HG02840 (cell line): Measurements from ENCODE around the gene ZNF282.

Experiments used
- ATAC-seq: cut with Tn5 transposase; IDR thresholded peaks from one replicate; pipeline ENCODE4 v1.9.1; 2021; ENCODE audit warnings: mild to moderate bottlenecking, moderate library complexity, moderate number of reproducible peaks; ENCODE audit not compliant: unreplicated experiment, low FRiP score

The ZNF282 gene

DNA sequence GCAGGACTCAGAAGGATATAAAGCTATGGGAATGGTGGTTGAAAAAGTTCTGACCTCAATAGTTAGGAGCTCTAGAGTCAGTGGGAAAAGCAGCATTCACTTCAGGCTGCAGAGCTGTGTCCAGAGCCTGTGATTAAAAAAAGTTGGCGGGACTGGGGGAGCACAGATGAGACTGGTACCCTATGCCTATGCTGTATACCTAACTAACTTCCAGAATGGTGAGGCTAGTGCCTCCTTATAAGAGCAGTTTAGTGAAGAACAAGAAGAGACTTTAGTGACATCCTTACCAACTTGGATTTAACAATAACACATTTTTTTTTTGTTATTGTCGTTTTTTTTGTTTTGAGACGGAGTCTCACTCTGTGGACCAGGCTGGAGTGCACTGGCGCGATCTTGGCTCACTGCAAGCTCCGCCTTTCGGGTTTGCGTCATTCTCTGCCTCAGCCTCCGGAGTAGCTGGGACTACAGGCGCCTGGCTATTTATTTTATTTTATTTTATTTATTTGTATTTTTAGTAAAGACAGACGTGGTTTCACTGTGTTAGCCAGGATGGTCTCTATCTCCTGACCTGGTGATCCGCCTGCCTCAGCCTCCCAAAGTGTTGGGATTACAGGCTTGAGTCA is 6.6 kb upstream of the ZNF282 start:
- ATAC-seq = no peak

DNA sequence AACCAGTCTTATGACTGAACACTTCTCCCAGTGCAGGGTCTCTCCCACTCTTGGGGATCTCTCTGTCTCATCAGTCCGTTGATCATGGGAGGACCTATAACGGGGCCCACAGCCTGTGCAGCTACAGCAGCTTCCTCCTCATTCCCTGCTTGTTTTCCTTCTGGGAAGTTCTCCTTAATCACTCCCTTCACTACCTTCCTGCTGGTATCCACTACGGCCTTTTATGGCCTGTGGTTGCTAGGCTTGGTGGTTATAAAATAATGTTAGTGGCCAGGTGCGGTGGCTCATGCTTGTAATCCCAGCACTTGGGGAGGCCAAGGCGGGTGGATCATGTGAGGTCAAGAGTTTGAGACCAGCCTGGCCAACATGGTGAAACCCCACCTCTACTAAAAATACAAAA is 3.5 kb upstream of the ZNF282 start:
- no peak for ATAC-seq

GRCh38 chr7:149194799-149195179 is 557 bp upstream of the ZNF282 start:
- no peak for ATAC-seq

DNA sequence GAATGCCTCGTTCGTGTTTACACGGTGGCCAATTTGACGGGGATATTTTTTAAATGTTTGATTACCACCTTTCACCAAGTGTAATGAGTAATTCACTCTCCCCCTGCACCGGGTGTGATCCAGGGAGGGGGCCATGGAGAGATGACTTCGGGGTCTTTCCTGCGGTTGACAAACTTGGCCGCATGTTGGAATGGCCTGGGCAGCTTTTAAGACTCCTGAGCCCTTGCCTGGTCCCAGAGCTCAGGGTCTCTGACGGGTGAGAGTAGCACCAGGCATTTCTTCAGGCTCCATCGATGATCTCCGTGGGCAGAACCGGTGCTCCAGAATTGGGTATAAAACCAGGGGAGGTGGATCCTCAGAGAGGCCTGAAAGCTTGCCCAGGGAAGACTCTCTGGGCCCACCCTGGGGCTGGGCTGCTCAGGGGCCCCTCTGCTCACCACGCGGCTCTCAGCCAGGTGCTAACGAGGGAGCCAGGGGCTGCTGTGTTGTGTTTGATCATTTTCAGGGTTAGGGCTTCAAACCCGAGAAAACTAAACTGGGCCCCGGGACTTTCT is 882 bp downstream of the ZNF282 start:
- ATAC-seq = no peak

DNA sequence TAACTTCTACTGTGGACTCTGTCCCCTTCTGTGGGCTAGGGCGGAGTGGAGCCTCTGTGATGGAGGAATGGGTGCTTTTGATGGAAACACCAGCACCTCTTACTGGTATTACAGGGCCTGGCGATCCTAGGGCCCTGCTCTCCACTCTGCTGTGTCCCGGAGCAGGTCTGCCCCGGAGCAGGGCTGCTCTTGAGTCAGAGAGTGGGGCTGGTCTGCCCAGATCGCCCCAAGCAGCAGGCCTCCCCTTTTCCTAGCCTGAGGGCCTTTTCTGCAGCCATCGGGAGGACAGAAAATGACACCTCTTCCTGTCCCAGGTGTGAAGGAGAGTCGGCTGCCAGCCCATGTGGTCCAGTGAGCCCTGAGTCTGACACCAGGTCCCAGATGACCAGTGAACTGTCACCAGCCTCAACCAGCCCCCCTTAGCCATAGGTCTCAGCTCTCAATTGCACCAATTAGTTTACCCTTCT is 1.4 kb downstream of the ZNF282 start:
- ATAC-seq = no peak

DNA sequence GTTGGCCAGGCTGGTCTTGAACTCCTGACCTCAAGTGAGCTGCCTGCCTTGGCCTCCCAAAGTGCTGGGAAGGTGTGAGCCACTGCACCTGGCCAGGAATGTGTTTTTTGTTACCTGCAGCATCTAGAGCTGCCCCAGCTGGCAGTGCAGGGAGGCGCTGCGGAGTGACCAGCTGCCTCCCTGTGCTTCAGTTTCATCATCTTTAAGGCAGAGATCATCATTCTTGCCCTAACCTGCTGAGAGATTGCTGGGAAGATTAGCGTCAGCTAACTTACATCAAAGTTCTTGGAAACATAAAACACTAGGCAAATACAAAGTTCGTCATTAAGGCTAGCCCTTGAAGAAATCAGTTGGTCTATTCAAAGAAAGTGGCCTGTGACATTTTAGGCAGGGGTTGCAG is 2.3 kb downstream of the ZNF282 start:
- ATAC-seq = no peak

DNA sequence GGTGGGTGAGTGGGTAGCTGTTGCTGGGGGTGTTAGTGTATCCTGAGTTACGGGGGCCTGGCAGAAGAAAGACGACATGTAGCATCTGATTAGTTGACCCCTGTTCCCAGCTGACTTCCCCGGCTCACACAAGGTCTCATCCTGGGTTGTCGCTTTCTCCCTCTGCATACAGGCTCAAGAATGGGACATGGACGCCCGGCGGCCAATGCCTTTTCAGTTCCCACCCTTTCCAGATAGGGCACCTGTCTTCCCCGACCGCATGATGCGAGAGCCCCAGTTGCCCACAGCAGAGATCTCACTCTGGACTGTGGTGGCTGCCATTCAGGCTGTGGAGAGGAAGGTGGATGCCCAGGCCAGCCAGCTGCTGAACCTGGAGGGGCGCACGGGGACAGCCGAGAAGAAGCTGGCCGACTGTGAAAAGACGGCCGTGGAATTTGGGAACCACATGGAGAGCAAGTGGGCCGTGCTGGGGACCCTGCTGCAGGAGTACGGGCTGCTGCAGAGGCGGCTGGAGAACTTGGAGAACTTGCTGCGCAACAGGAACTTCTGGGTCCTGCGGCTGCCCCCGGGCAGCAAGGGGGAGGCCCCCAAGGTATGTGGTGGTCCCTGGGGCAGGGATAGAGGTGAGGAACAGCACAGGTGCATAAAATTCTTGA is 2.9 kb downstream of the ZNF282 start:
- ATAC-seq = no peak

DNA sequence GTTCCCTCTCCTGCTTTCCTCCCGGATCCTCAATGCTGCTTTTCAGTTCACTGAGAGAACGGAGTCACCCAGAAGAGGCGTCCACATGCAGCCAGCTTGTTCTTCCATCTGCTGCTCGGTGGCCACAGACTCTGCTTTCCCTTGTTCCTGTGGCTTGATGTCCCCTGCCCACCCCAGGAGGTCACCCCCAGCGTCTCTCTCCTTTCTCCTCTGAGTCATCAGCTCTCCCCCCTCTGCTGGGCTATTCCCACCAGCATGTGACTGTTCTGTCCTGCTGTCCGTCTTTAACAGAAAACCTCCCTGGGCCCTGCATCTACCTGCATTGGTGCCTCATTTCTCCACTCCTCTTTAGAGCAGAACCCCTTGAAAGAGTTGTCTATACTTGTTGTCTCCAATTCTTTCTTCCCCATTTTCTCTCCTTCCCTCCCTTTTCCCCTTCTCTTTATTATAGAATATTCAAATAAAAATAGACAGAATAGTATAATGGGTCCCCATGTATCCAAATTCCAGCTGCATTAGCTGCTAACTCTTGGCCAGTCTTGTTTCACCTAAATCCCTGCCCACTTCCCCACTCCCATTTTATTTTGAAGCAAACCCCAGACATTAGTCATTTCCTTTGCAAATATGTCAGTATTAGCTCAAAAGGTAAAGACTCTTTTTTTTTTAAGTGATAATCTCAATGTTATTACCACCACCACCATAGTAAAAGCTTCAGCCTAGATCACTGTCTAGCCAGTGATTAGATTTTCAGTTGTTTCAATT is 4.1 kb downstream of the ZNF282 start:
- no peak for ATAC-seq

DNA sequence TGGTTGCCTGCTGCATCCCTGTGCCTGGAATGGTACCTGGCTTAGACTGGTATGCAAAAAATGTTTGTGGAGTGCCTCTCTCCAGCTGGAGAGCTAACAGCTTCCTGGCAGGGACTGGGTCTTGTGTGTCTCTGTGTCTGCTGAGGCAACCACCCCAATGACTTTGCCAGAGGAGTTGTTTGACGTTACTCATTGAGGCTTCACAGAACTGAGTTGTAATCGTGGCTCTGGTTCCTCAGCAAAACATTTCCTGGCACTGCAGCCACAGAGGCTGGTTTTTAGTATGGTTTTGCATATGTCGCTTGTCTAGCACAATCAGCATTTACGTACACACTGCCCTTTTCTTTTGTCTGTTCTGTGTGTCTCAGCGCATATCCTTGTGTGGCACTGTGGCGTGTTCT is 7.5 kb downstream of the ZNF282 start:
- ATAC-seq = no peak

DNA sequence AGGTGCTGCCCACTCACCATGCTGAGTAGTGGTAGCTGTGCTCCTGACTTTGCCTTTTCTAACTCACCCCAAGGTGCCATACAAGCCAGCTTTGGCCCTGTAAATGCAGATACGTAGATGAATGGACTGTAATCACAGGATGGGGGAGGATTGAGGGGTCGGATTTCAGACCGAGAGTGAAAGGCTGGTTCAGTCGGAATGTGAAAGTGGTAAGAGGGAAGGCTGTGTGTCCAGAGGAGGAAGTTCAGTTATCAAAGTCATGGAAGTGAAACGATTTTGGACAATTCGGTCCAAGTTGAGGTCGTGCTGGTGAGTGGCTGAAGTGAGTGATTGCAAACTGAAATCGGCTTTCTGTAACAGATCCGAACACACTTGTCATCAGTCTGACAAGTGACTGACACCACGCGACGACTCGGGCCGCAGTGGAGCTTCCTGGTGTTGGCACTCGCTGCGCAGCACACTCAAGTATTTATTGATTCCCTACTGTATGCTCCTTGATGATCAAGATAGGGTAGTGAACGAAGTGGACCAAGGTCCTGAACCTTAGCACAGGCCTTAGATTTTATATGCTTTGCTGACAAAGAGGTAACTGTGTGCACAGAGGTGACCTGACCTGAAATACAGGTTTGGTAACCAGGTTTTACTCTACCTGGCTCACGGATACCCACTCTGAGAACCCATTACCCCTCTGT is 10.5 kb downstream of the ZNF282 start:
- no peak for ATAC-seq

GRCh38 chr7:149207324-149208035 is 12.1 kb downstream of the ZNF282 start:
- no peak for ATAC-seq

GRCh38 chr7:149209518-149210269 is 14.3 kb downstream of the ZNF282 start:
- no peak for ATAC-seq

DNA sequence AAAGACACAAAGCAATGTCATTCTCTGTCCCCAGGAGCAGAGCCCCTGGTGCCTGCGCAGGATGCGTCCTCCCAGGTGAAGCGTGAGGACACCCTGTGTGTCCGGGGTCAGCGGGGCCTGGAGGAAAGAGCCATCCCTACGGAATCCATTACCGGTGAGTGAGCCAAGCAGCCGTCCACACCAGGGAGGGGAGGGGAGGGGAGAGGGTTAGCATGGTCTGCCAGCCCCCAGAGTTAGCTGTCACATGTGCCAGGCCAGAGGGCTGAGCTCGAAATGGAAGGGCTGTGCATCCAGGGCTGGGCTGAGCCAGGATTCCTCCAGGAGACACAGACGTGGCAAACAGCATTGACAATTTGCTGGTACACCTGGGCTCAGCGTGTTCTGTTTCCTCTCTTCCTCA is 15.2 kb downstream of the ZNF282 start:
- ATAC-seq = no peak

- no peak for ATAC-seq
These were observed 18.8 kb downstream of the ZNF282 start for GRCh38 chr7:149214020-149214720.

DNA sequence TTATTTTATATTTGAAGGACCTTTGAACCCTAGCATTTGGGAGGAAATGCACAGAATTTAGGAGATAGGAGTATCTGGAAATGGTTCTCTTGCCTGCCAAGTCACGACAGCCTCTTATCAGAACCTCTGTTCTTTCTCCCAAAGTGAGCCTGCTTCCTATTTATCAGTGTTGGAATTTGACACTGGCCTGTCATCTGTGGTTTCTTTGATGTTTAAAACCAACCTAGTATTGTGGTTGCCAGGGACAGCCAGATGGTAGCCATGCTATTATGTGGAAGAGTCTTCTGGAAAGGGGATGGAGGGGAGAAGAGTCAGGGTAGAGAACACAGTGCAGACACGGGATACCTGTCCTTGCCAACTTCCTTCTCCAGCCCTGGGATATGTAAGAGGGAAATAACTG is 21.1 kb downstream of the ZNF282 start:
- ATAC-seq = no peak

DNA sequence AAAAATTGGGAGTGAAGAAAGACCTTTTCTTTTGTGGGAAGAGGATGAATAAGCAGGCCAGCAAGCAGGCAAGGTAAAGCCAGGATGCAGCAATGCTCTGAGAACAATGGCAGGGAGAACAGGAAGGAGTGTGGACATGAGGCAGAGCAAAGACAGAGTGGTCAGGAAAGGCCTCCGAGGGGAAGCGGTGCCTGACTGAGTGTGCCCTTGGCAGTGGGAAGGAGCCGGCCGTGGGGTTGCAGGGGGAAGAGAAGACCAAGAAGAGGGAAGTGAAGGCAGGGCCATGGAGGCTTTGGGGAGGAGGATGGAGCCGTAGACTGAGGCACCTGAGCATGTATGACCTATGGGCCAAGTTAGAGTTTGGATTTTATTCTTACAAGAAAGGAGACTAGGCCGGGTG is 22.2 kb downstream of the ZNF282 start:
- ATAC-seq = no peak

GRCh38 chr7:149218469-149219420 is 23.4 kb downstream of the ZNF282 start:
- ATAC-seq = no peak

- ATAC-seq = no peak
These were observed 25.2 kb downstream of the ZNF282 start for GRCh38 chr7:149220534-149220933.
